Neutrophil (primary cell): ENCODE results near the gene RPP30.

Experiments used
- H3K27ac ChIP-seq: fragments of 200-600 bp; sonication (generic); 2 replicates; pipeline ENCODE4 v1.5.1; 2016; ENCODE audit warnings: mild to moderate bottlenecking, moderate library complexity
- H3K27me3 ChIP-seq: fragments of 200-600 bp; sonication (generic); 2 replicates; pipeline ENCODE4 v1.6.0; 2016; ENCODE audit warnings: mild to moderate bottlenecking
- H3K36me3 ChIP-seq: fragments of 200-600 bp; sonication (generic); 2 replicates; pipeline ENCODE4 v1.5.1; 2017
- H3K4me1 ChIP-seq, 2 experiments: fragments of 200-600 bp in 1 of 2; sonication (generic) in 1 of 2; 1 replicate in 1 of 2; 2 replicates in 1 of 2; pipeline versions ENCODE4 v1.5.1 to v1.6.1; 2013 to 2016; ENCODE audit warnings: low read depth in 1 of 2, low read length in 1 of 2, mild to moderate bottlenecking in 1 of 2, moderate library complexity in 1 of 2; ENCODE audit not compliant: control insufficient read depth in 1 of 2, insufficient read depth in 1 of 2
- H3K4me3 ChIP-seq, 2 experiments: fragments of 200-600 bp in 1 of 2; sonication (generic) in 1 of 2; 1 replicate in 1 of 2; 2 replicates in 1 of 2; pipeline ENCODE4 v1.5.1; 2013 to 2016; ENCODE audit warnings: low read depth in 1 of 2, low read length in 1 of 2, mild to moderate bottlenecking in 1 of 2, moderate library complexity in 1 of 2
- H3K9me3 ChIP-seq: fragments of 200-600 bp; sonication (generic); 2 replicates; pipeline ENCODE4 v1.5.1; 2016
- CTCF ChIP-seq: fragments of 200-600 bp; sonication (generic); IDR thresholded peaks from 2 replicates; pipeline ENCODE4 v1.5.1; 2016; ENCODE audit warnings: antibody characterized with exemption

RPP30 gene

DNA sequence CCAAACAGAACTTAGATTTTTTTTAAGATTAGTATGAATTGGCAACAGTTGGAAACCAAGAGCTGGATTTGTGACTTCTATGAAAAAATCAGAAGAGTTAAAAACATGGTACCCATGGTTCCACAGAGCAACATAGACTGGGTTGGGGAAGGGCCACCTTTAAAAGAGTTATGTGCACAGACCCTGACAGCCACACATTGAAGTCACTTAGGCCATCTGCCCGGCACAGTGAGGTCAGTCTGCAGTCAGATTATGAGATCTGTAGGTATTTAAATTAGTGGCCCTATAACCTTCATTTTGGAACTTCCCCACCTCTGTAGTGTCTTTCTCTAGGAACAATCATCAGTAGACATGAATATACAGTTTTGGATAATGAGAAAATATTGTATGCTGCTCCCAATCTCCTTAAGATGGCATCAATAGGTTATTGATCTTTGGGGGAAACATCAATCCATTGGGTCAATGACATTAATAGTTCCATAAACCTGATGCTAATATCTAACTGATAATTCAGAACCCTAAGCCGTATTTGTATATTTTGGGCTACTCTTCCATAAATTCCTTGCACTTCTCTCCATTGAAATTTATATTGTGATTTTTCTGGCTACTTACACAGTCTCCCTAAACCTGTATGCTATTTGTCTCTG, 42.1 kb downstream of the RPP30 start:
- no peak for TF ChIP-seq CTCF
- H3K4me3 ChIP-seq = no peak overlapping the region
- H3K4me1 ChIP-seq = no peaks in the 10 kb centered on the region
- H3K27ac ChIP-seq = no peak overlapping the region
- H3K27me3 ChIP-seq = no peaks in the 10 kb centered on the region
- no peaks in the 10 kb centered on the region for H3K36me3 ChIP-seq
- H3K9me3 ChIP-seq = no peaks in the 10 kb centered on the region

DNA sequence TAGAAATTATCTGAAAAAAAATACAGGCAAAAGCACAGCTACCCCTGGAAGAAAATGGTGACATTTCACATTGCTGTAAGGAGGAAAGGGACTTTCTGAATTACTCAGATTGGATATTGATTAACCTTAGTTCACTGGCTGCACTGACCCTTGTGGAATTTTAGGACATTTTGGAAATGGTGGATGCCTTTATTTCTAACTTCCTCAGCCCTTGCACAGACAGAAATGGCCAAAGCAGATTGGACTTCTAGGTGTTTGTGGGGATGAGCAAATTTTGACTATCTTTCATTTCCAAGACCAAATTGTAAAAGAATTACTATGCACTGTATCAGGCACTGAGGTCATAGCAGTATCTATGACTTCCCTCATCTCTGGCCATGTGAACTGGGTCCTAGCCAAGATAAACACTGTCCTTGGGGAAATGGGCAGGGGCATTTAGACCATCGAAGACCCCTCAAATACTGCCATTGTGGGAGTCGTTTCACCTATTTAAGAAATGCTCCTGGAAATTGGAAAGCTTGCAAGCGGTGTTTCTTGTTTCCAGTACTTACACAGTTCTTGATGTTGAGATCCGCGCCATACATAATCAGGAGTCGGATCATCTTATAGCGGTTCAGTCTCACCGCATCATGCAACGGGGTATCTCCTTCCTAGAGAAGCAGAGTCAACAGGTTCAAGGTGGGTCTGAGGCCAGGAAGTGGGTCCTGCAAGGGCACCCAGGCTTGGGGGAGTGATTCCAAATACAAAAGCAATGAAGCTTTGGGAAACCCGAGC, 43.4 kb downstream of the RPP30 start:
- H3K4me3 ChIP-seq = no peak overlapping the region
- H3K27ac ChIP-seq = no peak overlapping the region
- no peaks in the 10 kb centered on the region for H3K36me3 ChIP-seq
- H3K27me3 ChIP-seq = no peaks in the 10 kb centered on the region
- no peaks in the 10 kb centered on the region for H3K9me3 ChIP-seq
- TF ChIP-seq CTCF = no peak
- H3K4me1 ChIP-seq = no peaks in the 10 kb centered on the region

DNA sequence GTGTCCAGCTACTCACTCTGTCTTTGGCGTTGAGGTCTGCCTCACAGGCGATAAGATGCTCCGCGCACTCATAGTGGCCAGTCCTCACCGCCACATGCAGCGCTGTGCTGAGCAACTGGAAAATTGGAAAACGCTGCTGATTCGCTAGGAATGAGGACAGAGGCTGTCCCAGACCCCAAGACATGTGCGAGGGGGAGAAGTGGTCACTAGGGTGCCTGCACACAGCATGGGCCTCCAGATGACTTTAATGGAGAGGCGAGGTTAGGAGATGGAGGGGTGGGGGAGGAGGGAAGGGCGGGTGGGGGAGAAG, 43.9 kb downstream of the RPP30 start:
- Histone ChIP-seq H3K36me3 (no peaks in the 10 kb centered on the region), H3K4me3 (no peak overlapping the region), H3K9me3 (no peaks in the 10 kb centered on the region), H3K27ac (no peak overlapping the region), H3K27me3 (no peaks in the 10 kb centered on the region), H3K4me1 (no peaks in the 10 kb centered on the region)
- TF ChIP-seq CTCF = no peak

- Histone ChIP-seq H3K36me3 (no peaks in the 10 kb centered on the region), H3K27me3 (no peaks in the 10 kb centered on the region), H3K9me3 (no peaks in the 10 kb centered on the region), H3K4me1 (no peaks in the 10 kb centered on the region), H3K27ac (no peak overlapping the region), H3K4me3 (no peak overlapping the region)
- TF ChIP-seq CTCF = no peak
Measured at GRCh38 chr10:90916392-90917237, 44.8 kb downstream of the RPP30 start.

- H3K4me3 ChIP-seq = no peak overlapping the region
- H3K27me3 ChIP-seq = no peaks in the 10 kb centered on the region
- no peak overlapping the region for H3K27ac ChIP-seq
- H3K4me1 ChIP-seq = no peaks in the 10 kb centered on the region
- H3K9me3 ChIP-seq = no peaks in the 10 kb centered on the region
- no peak for TF ChIP-seq CTCF
- H3K36me3 ChIP-seq = no peaks in the 10 kb centered on the region
Measured at GRCh38 chr10:90917238-90917967, 45.6 kb downstream of the RPP30 start.
